ENCODE data around the gene CYP27C1. TPM values are rescaled to one million over a fixed set of nuclear protein-coding genes. Genes with fewer than 3 reads are reported as not detected.
"Not testable (repeated sequence)": the region's sequence is repeated elsewhere in the genome, so short reads cannot be mapped to it uniquely, and the experiment has no call there.

Gene CYP27C1, protein sequence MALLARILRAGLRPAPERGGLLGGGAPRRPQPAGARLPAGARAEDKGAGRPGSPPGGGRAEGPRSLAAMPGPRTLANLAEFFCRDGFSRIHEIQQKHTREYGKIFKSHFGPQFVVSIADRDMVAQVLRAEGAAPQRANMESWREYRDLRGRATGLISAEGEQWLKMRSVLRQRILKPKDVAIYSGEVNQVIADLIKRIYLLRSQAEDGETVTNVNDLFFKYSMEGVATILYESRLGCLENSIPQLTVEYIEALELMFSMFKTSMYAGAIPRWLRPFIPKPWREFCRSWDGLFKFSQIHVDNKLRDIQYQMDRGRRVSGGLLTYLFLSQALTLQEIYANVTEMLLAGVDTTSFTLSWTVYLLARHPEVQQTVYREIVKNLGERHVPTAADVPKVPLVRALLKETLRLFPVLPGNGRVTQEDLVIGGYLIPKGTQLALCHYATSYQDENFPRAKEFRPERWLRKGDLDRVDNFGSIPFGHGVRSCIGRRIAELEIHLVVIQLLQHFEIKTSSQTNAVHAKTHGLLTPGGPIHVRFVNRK
- polyA plus RNA-seq, result under 1 TPM; 0.08 to 0.67 (median 0.43) TPM

DNA sequence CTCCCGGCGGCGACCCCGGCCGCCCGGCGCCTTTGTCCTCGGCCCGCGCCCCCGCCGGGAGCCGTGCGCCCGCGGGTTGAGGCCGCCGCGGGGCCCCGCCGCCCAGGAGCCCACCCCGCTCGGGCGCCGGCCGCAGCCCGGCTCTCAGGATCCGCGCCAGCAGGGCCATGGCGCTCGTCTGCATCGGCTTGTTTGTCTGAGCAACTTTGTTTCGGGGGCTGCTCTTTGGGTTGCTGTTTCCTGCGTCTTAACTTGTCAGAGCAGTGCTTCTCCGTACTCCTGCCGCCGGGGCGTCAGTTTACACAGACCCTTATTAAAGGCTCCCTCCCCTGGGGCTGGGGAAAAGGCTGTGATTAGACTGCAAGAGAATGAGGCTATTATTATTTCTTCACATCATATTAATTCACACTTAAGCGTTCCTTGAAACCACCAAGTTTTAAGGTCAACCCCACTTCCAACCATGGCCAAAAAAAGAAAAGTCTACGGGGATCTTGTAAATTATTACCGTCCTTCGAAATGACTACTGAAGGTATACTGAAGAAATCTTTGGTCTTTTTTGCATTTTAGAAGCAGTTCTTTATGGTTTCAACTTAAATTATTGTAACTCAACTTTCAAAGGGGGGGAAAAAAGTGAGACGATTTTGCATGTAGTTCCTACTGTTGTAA lies at the start of gene CYP27C1:
Gene CYP27C1, minus strand, starts transcription at position 198 of the 666 bp plus-strand sequence. Its CDS starts 29 bp downstream, at position 169.
- 1 to 2% (median 1%) methylated on average over 25 to 43 of the region's 43 CpGs for WGBS, 3 donors
- H3K27ac ChIP-seq (ENCODE audit: low read depth, low read length), result no peak within 1 kb of the TSS

GRCh38 chr2:127261804-127262406 lies 41.8 kb upstream of the CYP27C1 start:
- H3K27ac ChIP-seq (ENCODE audit: low read depth, low read length), result no peak overlapping the region
- WGBS, 3 donors, result 89 to 91% (median 91%) methylated on average over 8 of the region's 8 CpGs

DNA sequence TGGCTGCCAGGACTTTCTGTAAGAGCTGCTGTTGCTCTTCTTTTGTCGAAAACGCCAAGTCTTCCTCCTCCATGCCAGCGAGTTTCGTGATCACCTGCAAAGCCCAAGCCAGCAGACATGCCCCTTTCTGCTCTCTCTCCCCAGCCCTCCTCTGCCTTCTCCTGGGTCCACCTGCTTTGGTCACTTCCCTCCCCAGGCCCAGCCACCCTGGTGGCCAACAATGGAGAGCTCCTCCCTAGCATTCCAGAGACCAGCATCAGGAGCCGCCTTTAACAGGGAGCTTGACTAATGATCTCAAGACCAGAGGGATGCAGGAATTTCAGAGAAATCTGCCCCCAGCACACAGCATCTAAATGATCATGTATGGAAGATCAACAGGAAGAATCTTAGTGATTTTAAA lies 39.3 kb upstream of the CYP27C1 start:
- WGBS, 3 donors, result 97 to 98% (median 98%) methylated on average over 5 of the region's 5 CpGs
- H3K27ac ChIP-seq (ENCODE audit: low read depth, low read length), result no peak overlapping the region

- 71 to 86% (median 80%) methylated on average over 8 of the region's 8 CpGs for WGBS, 3 donors
- H3K27ac ChIP-seq (ENCODE audit: low read depth, low read length), result no peak overlapping the region
Measured at GRCh38 chr2:127256866-127257265, 36.8 kb upstream of the CYP27C1 start.

GRCh38 chr2:127256381-127256780 lies 36.3 kb upstream of the CYP27C1 start:
- 62 to 94% (median 78%) methylated on average over 3 of the region's 3 CpGs for WGBS, 3 donors
- no peak overlapping the region for H3K27ac ChIP-seq (ENCODE audit: low read depth, low read length)

- WGBS, 3 donors, result 98 to 100% (median 98%) methylated on average over 6 of the region's 6 CpGs
- no peak overlapping the region for H3K27ac ChIP-seq (ENCODE audit: low read depth, low read length)
Measured at GRCh38 chr2:127255721-127256120, 35.6 kb upstream of the CYP27C1 start.

DNA sequence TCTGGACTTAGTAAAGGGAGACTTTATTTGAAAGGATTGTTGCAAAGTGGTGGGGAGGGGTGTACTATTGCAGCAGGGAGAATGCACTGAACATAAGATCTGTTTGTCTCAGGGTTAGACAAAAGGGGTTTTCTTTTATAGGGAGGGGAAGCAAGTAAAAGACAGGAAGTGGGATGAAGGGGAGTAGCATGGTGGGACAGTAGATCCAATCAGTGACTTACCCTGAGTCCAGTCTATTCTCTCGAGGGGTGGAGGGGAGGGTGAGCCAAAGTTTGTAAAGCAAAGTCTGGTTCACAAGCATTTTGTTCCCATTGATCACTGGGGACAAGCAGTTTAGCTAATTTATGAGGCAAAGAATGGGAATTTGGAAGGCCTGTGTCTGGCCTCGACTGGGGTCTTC lies 35.0 kb upstream of the CYP27C1 start:
- WGBS, 3 donors, result 57 to 73% (median 58%) methylated on average over 2 of the region's 2 CpGs
- H3K27ac ChIP-seq (ENCODE audit: low read depth, low read length), result no peak overlapping the region

DNA sequence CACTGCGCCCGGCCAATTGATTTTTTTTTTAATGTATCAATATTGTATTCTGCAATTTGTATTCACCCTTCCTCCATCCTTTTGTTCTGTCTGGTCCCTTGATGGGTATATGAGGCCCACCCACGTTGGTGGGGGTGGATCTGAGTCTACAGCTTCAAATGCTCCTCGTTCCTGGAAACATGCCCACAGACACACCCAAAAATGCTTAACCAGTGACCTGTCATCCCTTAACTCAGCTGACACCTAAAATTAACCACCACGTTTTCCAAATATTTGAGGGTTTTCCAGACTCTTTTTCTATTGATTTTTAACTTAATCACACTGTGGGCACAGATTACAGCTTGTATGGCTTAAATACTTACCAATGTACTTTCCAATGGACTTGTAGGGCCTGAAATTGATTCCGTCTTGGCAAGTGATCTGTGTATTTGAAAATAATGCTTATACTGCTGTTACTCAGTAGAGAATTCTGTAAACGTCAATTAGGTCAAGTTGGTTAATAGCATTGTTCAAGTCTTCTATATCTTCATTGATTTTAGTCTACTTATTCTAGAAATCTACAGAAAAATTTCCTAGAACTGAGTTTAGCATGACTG lies 34.4 kb upstream of the CYP27C1 start:
- H3K27ac ChIP-seq (ENCODE audit: low read depth, low read length), result no peak overlapping the region
- WGBS, 3 donors, result 54 to 75% (median 75%) methylated on average over 7 of the region's 7 CpGs

- 44 to 57% (median 56%) methylated on average over 2 of the region's 2 CpGs for WGBS, 3 donors
- H3K27ac ChIP-seq (ENCODE audit: low read depth, low read length), result not testable (repeated sequence)
Measured at GRCh38 chr2:127241184-127241583, 21.1 kb upstream of the CYP27C1 start.

DNA sequence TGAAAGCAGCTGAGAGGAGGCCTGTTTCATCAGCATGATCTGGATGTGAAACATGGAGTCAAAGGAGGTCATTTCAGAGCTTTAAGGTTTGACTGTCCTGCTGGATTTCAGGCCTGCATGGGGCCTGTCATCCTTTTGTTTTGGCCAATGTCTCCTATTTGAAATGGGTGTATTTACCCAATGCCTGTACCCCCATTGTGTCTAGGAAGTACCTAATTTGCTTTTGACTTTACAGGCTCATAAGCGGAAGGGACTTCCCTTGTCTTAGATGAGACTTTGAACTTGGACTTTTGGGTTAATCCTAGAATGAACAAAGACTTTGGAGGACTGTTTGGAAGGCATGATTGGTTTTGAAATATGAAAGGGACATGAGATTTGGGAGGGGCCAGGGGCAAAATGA lies 19.3 kb upstream of the CYP27C1 start:
- H3K27ac ChIP-seq (ENCODE audit: low read depth, low read length), result no peak overlapping the region
- 100% methylated on average over 1 of the region's 1 CpG for WGBS, 3 donors

- 49 to 71% (median 55%) methylated on average over 2 of the region's 2 CpGs for WGBS, 3 donors
- not testable (repeated sequence) for H3K27ac ChIP-seq (ENCODE audit: low read depth, low read length)
Measured at GRCh38 chr2:127237768-127238167, 17.7 kb upstream of the CYP27C1 start.

DNA sequence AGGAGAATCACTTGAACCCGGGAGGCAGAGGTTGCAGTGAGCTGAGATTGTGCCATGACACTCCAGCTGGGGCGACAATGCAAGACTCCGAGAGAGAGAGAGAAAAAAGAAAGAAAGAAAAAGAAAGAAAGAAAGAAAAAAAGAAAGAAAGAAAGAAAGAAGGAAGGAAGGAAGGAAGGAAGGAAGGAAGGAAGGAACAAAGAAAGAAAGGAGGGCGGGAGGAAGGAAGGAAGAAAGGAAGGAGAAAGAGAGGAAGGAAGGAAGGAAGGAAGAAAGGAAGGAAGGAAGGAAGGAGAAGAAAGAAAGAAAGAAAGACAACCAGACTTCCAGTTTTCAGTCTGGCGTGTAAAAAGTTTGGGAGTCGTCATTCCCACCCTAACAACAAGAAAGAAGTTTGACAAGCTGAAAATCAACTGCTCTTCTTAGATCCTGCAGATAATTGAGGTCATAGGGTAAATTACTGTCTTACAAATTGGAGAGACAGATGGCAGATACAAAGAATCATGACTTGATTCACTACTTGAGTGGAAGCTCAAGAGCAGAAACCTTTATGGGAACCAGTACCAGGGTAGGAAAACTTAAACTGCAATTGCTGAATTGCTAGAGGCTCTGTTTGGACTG lies 15.1 kb upstream of the CYP27C1 start:
- H3K27ac ChIP-seq (ENCODE audit: low read depth, low read length), result no peak overlapping the region
- WGBS, 3 donors, result 87 to 89% (median 89%) methylated on average over 6 of the region's 6 CpGs

- H3K27ac ChIP-seq (ENCODE audit: low read depth, low read length), result no peak overlapping the region
- 79 to 90% (median 80%) methylated on average over 8 of the region's 8 CpGs for WGBS, 3 donors
Measured at GRCh38 chr2:127233710-127234109, 13.6 kb upstream of the CYP27C1 start.

DNA sequence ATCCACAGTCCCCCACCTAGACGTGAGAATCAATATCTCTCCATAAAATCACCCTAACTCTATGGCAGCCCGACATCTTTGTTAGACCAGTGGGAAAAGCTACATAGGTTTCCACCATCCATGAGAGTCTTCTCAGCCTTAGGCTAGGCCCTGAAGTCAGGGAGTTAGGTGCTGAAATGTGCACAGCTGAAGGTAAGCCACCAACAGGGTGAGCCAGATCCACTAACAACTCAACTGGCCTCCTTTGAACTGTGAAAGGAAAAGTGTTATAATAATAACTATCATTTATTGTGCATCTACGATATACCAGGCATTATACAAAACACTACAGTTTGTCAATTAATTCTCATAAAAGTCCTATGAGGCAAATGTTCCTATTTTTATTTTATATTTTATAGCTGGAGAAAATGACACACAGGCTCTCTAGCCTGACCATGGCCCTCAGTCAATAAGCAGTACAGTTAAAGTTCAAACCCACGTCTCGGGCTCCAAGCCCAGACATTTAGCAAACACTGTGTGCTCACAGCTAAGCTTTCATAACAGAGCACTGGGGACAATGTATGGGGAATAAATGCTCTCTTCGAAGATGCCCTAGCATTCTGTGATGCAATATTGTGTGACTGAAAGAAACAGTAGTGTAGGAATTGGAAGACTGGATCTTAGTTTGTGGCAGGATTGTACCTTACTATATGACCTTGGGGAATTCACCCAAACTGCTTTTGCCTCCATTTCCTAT lies 11.2 kb upstream of the CYP27C1 start:
- WGBS, 3 donors, result 64 to 82% (median 71%) methylated on average over 6 of the region's 6 CpGs

GRCh38 chr2:127229555-127229954 lies 9.5 kb upstream of the CYP27C1 start:
- no peak overlapping the region for H3K27ac ChIP-seq (ENCODE audit: low read depth, low read length)
- WGBS, 3 donors, result 93 to 98% (median 95%) methylated on average over 4 of the region's 4 CpGs

More for the DNA sequence above, 11.2 kb upstream of the CYP27C1 start:
- no peak overlapping the region for H3K27ac ChIP-seq (ENCODE audit: low read depth, low read length)

- WGBS, 3 donors, result 65 to 75% (median 74%) methylated on average over 5 of the region's 5 CpGs
- H3K27ac ChIP-seq (ENCODE audit: low read depth, low read length), result no peak overlapping the region
Measured at GRCh38 chr2:127228102-127228501, 8.0 kb upstream of the CYP27C1 start.

- H3K27ac ChIP-seq (ENCODE audit: low read depth, low read length), result not testable (repeated sequence)
Measured at GRCh38 chr2:127227264-127227660, 7.2 kb upstream of the CYP27C1 start.

More at GRCh38 chr2:127227264-127227660, 7.2 kb upstream of the CYP27C1 start:
- 94 to 98% (median 96%) methylated on average over 5 of the region's 5 CpGs for WGBS, 3 donors

All from adipose tissue (tissue), 3 donors.